Right lobe of liver (tissue), 6 donors: ENCODE data around the gene INO80E. TPM values are rescaled to one million over a fixed set of nuclear protein-coding genes. Genes with fewer than 3 reads are reported as not detected.

Source experiments
- ATAC-seq, 4 donors: fragments of 200-7000 bp; cut with Tn5 transposase; one replicate each; pipeline ENCODE4 v1.9.1; 2020; ENCODE audit warnings: mild to moderate bottlenecking in 4 of 4, moderate library complexity in 4 of 4
- DNase-seq, 3 donors: peaks; one replicate each; pipeline ENCODE4 v3.0.0-alpha.2; 2020
- H3K27ac ChIP-seq, 3 donors: fragments of 200-600 bp; one replicate each; pipeline ENCODE4 v1.8.0; 2022
- H3K27me3 ChIP-seq, 2 donors: fragments of 200-600 bp; one replicate each; pipeline ENCODE4 v1.8.0; 2022
- H3K36me3 ChIP-seq, 4 donors: fragments of 200-600 bp; sonication (generic) in 1 of 4; one replicate each; pipeline versions ENCODE4 v1.5.1 to v1.8.0; 2017 to 2022; ENCODE audit warnings: control low read depth in 1 of 4
- H3K4me1 ChIP-seq, 4 donors: fragments of 200-600 bp; sonication (generic) in 1 of 4; one replicate each; pipeline versions ENCODE4 v1.5.1 to v1.8.0; 2017 to 2022; ENCODE audit warnings: control low read depth in 1 of 4
- H3K4me3 ChIP-seq, 3 donors: fragments of 200-600 bp; one replicate each; pipeline ENCODE4 v1.8.0; 2022
- H3K9me3 ChIP-seq, 4 donors: fragments of 200-600 bp; sonication (generic) in 1 of 4; one replicate each; pipeline versions ENCODE4 v1.5.1 to v1.8.0; 2017 to 2022; ENCODE audit warnings: control low read depth in 1 of 4
- POLR2A ChIP-seq: fragments of 450-650 bp; IDR thresholded peaks from one replicate; pipeline ENCODE4 v1.6.1; 2017; ENCODE audit warnings: antibody characterized with exemption, mild to moderate bottlenecking
- WGBS: methylation state at CpG from one replicate; pipeline ENCODE4 v1.1.6; 2018; ENCODE audit warnings: low coverage, low lambda C conversion rate; ENCODE audit not compliant: insufficient coverage; ENCODE audit errors: missing lambda C conversion rate; 5-methylcytosine and 5-hydroxymethylcytosine counted together
- intact Hi-C, 2 donors: fragments of 100-400 bp; cut with DNase I; formaldehyde crosslinking; loops; one replicate each; pipeline versions ENCODE4 v1.11.2 to v1.14.1; 2022
- total RNA-seq, 6 experiments: library from RNA; depleted of rRNA in 2 of 6; stranded (reverse); fragments of >200 nt in 2 of 6; fragmentation: NEBNext Ultra II Directional in 3 of 6; extraction: Animal tissue kit (Norgen Biotek cat#: 25700) in 3 of 6; gene quantifications; one replicate each; pipeline versions ENCODE4 v1.1.0 to v1.2.4, GENCODE V29; 2016 to 2023
- TF ChIP-seq, protein P1 (sequence below), 4 donors: fragments of 200-600 bp in 3 of 4; fragments of 450-650 bp in 1 of 4; IDR thresholded peaks; one replicate each; pipeline versions ENCODE4 v1.5.1 to v1.8.0; 2016 to 2022; ENCODE audit warnings: antibody characterized with exemption in 4 of 4, mild to moderate bottlenecking in 2 of 4
- donor health status: DM: no; HTN: yes; CAD: no.
- donor health status: DM: no; HTN: no; CAD: no.
- donor health status: DM: no; HTN: no; CAD: no.
- donor health status: DM: no; HTN: yes; CAD: no.
- donor health status: DM: no; HTN: yes; CAD: no.

INO80E gene
- total RNA-seq, 6 experiments from 2014 or later: 22.3 to 45.8 (median 33.2) TPM

GRCh38 chr16:29987371-29988085, 8.5 kb upstream of the INO80E start:
- Histone ChIP-seq H3K4me3 (no peak overlapping the region), H3K4me1 (peaks cover 0 to 4% (median 0%) of the 10 kb centered on the region in 4 donors), H3K27ac (no peak overlapping the region), H3K27me3 (no peaks in the 10 kb centered on the region), H3K9me3 (no peaks in the 10 kb centered on the region), H3K36me3 (peaks cover 0 to 73% (median 31%) of the 10 kb centered on the region in 4 donors)
- intact Hi-C loops: no loop called here
- TF ChIP-seq POLR2A: no peak
- TF ChIP-seq, protein P1, sequence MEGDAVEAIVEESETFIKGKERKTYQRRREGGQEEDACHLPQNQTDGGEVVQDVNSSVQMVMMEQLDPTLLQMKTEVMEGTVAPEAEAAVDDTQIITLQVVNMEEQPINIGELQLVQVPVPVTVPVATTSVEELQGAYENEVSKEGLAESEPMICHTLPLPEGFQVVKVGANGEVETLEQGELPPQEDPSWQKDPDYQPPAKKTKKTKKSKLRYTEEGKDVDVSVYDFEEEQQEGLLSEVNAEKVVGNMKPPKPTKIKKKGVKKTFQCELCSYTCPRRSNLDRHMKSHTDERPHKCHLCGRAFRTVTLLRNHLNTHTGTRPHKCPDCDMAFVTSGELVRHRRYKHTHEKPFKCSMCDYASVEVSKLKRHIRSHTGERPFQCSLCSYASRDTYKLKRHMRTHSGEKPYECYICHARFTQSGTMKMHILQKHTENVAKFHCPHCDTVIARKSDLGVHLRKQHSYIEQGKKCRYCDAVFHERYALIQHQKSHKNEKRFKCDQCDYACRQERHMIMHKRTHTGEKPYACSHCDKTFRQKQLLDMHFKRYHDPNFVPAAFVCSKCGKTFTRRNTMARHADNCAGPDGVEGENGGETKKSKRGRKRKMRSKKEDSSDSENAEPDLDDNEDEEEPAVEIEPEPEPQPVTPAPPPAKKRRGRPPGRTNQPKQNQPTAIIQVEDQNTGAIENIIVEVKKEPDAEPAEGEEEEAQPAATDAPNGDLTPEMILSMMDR (IDR thresholded peaks at IDR 0.05): no peak
- peak in 1 of 3 donors; percentile 44 for DNase-seq
- ATAC-seq: peak in 1 of 4 donors; percentile 8
- 80% methylated on average over 5 of the region's 35 CpGs for WGBS

DNA sequence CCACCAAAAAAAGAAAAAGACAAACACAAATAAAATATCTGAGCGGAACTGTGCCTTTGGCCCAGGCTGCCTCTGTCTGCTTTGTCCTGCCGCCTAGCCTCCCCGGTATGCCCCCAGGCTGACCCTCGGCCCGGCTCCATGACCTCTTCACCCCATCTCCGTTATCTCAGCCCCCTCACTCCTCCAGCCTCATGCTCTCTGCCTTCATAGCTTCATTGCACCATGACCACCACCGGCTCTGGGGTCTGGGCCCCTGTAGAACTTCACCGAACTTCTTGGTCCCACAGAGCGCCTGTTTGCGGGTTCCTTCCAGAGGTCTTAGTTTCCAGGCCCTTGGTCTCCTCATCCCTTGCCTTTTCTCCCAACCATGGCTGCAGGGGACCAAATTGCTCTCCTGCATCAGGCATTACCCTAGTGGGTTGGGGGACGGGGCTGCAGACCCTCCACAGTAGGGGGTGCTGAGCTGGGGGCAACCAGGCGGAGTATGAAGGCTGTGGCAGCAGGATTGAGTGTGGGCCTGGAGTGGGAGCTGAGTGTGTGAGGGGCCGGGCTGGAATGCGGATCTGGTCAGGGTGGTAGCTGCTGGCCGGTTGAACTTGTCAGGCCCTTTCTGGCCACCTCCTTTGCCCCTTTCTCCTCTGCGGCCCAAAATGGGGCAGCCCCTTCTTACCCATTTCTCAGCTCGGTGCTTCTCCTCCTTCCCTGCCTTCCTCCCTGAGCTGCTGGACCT, 7.5 kb upstream of the INO80E start:
- DNase-seq (peak in 1 of 3 donors; percentile 50), ATAC-seq (no peak)
- no peak overlapping the region for H3K4me3 ChIP-seq
- TF ChIP-seq, protein P1 (IDR thresholded peaks at IDR 0.05): no peak
- no peak for TF ChIP-seq POLR2A
- H3K4me1 ChIP-seq: peaks cover 0 to 4% (median 0%) of the 10 kb centered on the region in 4 donors
- WGBS: 76% methylated on average over 9 of the region's 17 CpGs
- peaks cover 0 to 71% (median 35%) of the 10 kb centered on the region in 4 donors for H3K36me3 ChIP-seq
- H3K27ac ChIP-seq: no peak overlapping the region
- intact Hi-C loops: no loop called here
- H3K9me3 ChIP-seq: no peaks in the 10 kb centered on the region
- no peaks in the 10 kb centered on the region for H3K27me3 ChIP-seq

GRCh38 chr16:29989111-29989858, 6.8 kb upstream of the INO80E start:
- TF ChIP-seq, protein P1 (IDR thresholded peaks at IDR 0.05): no peak
- no peak for TF ChIP-seq POLR2A
- intact Hi-C loops: no loop called here
- H3K36me3 ChIP-seq: peaks cover 0 to 64% (median 30%) of the 10 kb centered on the region in 4 donors
- H3K4me3 ChIP-seq: no peak overlapping the region
- no peaks in the 10 kb centered on the region for H3K27me3 ChIP-seq
- H3K9me3 ChIP-seq: no peaks in the 10 kb centered on the region
- H3K27ac ChIP-seq: no peak overlapping the region
- H3K4me1 ChIP-seq: peaks cover 0 to 5% (median 0%) of the 10 kb centered on the region in 4 donors
- DNase-seq (peak in 1 of 3 donors; percentile 35), ATAC-seq (no peak)
- WGBS: 86% methylated on average over 14 of the region's 23 CpGs

- 95% methylated on average over 2 of the region's 2 CpGs for WGBS
- no peaks in the 10 kb centered on the region for H3K27me3 ChIP-seq
- H3K4me3 ChIP-seq: no peak overlapping the region
- no peak for DNase-seq
- no peak for TF ChIP-seq POLR2A
- TF ChIP-seq, protein P1 (IDR thresholded peaks at IDR 0.05): no peak
- H3K4me1 ChIP-seq: peaks cover 0 to 13% (median 3%) of the 10 kb centered on the region in 4 donors
- H3K27ac ChIP-seq: no peak overlapping the region
- intact Hi-C loops: loop anchor here in 1 of 2 donors (10.0 kb wide), 1 partner anchor 175 kb away; the partner anchor contains the start of genes PAGR1 and PRRT2
- H3K36me3 ChIP-seq: peaks cover 0 to 57% (median 27%) of the 10 kb centered on the region in 4 donors
- no peak for ATAC-seq
- H3K9me3 ChIP-seq: no peaks in the 10 kb centered on the region
Measured at GRCh38 chr16:29990034-29990433, 6.0 kb upstream of the INO80E start.
